ENCODE measurements around the gene CDH23. TPM values are rescaled to one million over a fixed set of nuclear protein-coding genes. Genes with fewer than 3 reads are reported as not detected.

The CDH23 gene
- total and polyA plus RNA-seq, 9 of the 15 experiments (the other 6 are each of a cell fraction or from before 2014, with no cell fraction given) = 0.18 to 1.2 (median 0.47) TPM

GRCh38 chr10:71429929-71430328, 33.2 kb downstream of the CDH23 start:
- Histone ChIP-seq H3K4me1 (replicated peaks in 1 of 2; ENCODE audit: control insufficient read depth in 2 of 2, insufficient read depth in 2 of 2, low read length in 2 of 2) (no peaks in the 10 kb centered on the region), H3K36me3 (ENCODE audit: control insufficient read depth, insufficient read depth, low read length) (no peaks in the 10 kb centered on the region), H3K79me2 (ENCODE audit: control insufficient read depth, insufficient read depth, low read length) (no peaks in the 10 kb centered on the region), H3K9me1 (ENCODE audit: control insufficient read depth, insufficient read depth, low read length) (no peaks in the 10 kb centered on the region), H3K27me3 (ENCODE audit: control insufficient read depth in 2 of 2, insufficient read depth in 2 of 2, low read length in 2 of 2) (peaks cover 30 to 63% of the 10 kb centered on the region in 2 experiments), H3K27ac (ENCODE audit: extremely low read depth, low read depth, low read length) (no peak overlapping the region), H4K20me1 (replicated peaks; ENCODE audit: control insufficient read depth, insufficient read depth, low read length) (peaks cover 14% of the 10 kb centered on the region; the same call in 1 of the 2 replicates), H3K4me2 (ENCODE audit: insufficient read depth, low read length) (no peak overlapping the region), H2AFZ (ENCODE audit: low read depth, low read length) (no peak overlapping the region), H3K9ac (ENCODE audit: insufficient read depth in 1 of 2, low read depth in 2 of 2, low read length in 2 of 2) (no peak overlapping the region), H3K4me3 (no peak overlapping the region), H3K9me3 (replicated peaks; ENCODE audit: control insufficient read depth, insufficient read depth, low read depth, low read length) (no peaks in the 10 kb centered on the region)
- CTCF ChIA-PET (ENCODE audit: low intra/inter-chr PET ratio) = no interaction called here
- DNase-seq (ENCODE audit: extremely low read depth in 1 of 4, low spot score in 3 of 4) = peak in 3 of 4 experiments; percentile 18 to 48 (median 42)
- WGBS (ENCODE audit: insufficient coverage, low coverage, missing lambda C conversion rate) = 0% methylated on average over 2 of the region's 2 CpGs
- intact Hi-C loops (cut with micrococcal nuclease) (no loop called here), in situ Hi-C loops (cut with MboI) (no loop called here)
- no peak for FAIRE-seq
- TF ChIP-seq WHSC1 (IDR thresholded peaks at IDR 0.05; ENCODE audit: low read length) (no peak), NFE2 (IDR thresholded peaks at IDR 0.05; ENCODE audit: low read depth) (no peak)
- TF ChIP-seq, protein P1, sequence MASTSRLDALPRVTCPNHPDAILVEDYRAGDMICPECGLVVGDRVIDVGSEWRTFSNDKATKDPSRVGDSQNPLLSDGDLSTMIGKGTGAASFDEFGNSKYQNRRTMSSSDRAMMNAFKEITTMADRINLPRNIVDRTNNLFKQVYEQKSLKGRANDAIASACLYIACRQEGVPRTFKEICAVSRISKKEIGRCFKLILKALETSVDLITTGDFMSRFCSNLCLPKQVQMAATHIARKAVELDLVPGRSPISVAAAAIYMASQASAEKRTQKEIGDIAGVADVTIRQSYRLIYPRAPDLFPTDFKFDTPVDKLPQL (IDR thresholded peaks at IDR 0.05; ENCODE audit: extremely low read depth, insufficient read length) = no peak
- TF ChIP-seq, protein P2, sequence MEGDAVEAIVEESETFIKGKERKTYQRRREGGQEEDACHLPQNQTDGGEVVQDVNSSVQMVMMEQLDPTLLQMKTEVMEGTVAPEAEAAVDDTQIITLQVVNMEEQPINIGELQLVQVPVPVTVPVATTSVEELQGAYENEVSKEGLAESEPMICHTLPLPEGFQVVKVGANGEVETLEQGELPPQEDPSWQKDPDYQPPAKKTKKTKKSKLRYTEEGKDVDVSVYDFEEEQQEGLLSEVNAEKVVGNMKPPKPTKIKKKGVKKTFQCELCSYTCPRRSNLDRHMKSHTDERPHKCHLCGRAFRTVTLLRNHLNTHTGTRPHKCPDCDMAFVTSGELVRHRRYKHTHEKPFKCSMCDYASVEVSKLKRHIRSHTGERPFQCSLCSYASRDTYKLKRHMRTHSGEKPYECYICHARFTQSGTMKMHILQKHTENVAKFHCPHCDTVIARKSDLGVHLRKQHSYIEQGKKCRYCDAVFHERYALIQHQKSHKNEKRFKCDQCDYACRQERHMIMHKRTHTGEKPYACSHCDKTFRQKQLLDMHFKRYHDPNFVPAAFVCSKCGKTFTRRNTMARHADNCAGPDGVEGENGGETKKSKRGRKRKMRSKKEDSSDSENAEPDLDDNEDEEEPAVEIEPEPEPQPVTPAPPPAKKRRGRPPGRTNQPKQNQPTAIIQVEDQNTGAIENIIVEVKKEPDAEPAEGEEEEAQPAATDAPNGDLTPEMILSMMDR (IDR thresholded peaks at IDR 0.05 in 2 of 3, conservative IDR thresholded peaks at IDR 0.05 in 1 of 3; ENCODE audit: insufficient read depth in 2 of 3, low read depth in 1 of 3, low read length in 3 of 3) = peak; percentile 35 to 49 (median 44); a peak in 4 of 6 replicates
- ATAC-seq = peak; percentile 55; the same call in 2 of the 3 replicates
- no TSS peak for BruUV-seq (replicated peaks)
- POLR2A ChIA-PET = interaction anchor here (0.6 to 3.0 kb wide), 3 partner anchors 10 to 207 kb away, joined by 3 to 14 read pairs (median 3); no protein-coding TSS in a partner anchor
